GM18520 (cell line): ENCODE data around the gene LAMP1.
"Not testable (repeated sequence)": the region's sequence is repeated elsewhere in the genome, so short reads cannot be mapped to it uniquely, and the experiment has no call there.

Source experiments
- ATAC-seq: cut with Tn5 transposase; IDR thresholded peaks from one replicate; pipeline ENCODE4 v1.9.1; 2021; ENCODE audit not compliant: unreplicated experiment

LAMP1 gene

GRCh38 chr13:113296823-113297369 lies at the start of gene LAMP1:
Gene LAMP1 (plus strand): TSS chr13:113297239. CDS start chr13:113297435, 196 bp downstream.
- ATAC-seq = peak; percentile 65

- ATAC-seq = no peak
Measured at GRCh38 chr13:113252516-113253095, 44.4 kb upstream of the LAMP1 start.

GRCh38 chr13:113257908-113258307 lies 39.1 kb upstream of the LAMP1 start:
- not testable (repeated sequence) for ATAC-seq

GRCh38 chr13:113258321-113259054 lies 38.6 kb upstream of the LAMP1 start:
- no peak for ATAC-seq

GRCh38 chr13:113260996-113261395 lies 36.0 kb upstream of the LAMP1 start:
- no peak for ATAC-seq

- not testable (repeated sequence) for ATAC-seq
Measured at GRCh38 chr13:113263016-113263415, 34.0 kb upstream of the LAMP1 start.

GRCh38 chr13:113267642-113268405 lies 29.2 kb upstream of the LAMP1 start:
- ATAC-seq = no peak

- no peak for ATAC-seq
Measured at GRCh38 chr13:113272031-113272430, 25.0 kb upstream of the LAMP1 start.

GRCh38 chr13:113272701-113273181 lies 24.3 kb upstream of the LAMP1 start:
- no peak for ATAC-seq

GRCh38 chr13:113273321-113273720 lies 23.7 kb upstream of the LAMP1 start:
- no peak for ATAC-seq

GRCh38 chr13:113273851-113274590 lies 23.0 kb upstream of the LAMP1 start:
- ATAC-seq = no peak

- ATAC-seq = no peak
Measured at GRCh38 chr13:113274721-113275120, 22.3 kb upstream of the LAMP1 start.

- ATAC-seq = no peak
Measured at GRCh38 chr13:113275387-113275786, 21.7 kb upstream of the LAMP1 start.

GRCh38 chr13:113280126-113280525 lies 16.9 kb upstream of the LAMP1 start:
- no peak for ATAC-seq

GRCh38 chr13:113283904-113284303 lies 13.1 kb upstream of the LAMP1 start:
- ATAC-seq = no peak

- ATAC-seq = no peak
Measured at GRCh38 chr13:113288880-113289279, 8.2 kb upstream of the LAMP1 start.

- no peak for ATAC-seq
Measured at GRCh38 chr13:113291129-113291528, 5.9 kb upstream of the LAMP1 start.

- no peak for ATAC-seq
Measured at GRCh38 chr13:113292021-113292862, 4.8 kb upstream of the LAMP1 start.

- ATAC-seq = no peak
Measured at GRCh38 chr13:113293686-113294085, 3.4 kb upstream of the LAMP1 start.

GRCh38 chr13:113295776-113296175 lies 1.3 kb upstream of the LAMP1 start:
- ATAC-seq = no peak
